Measurements from ENCODE around the gene DSC2. TPM values are rescaled to one million over a fixed set of nuclear protein-coding genes. Genes with fewer than 3 reads are reported as not detected.

DSC2 gene
- polyA plus RNA-seq, 1 donor: 65.2 TPM

- H3K4me1 ChIP-seq (ENCODE audit: control insufficient read depth, insufficient read depth, low read length): no peaks in the 10 kb centered on the region
- no CpG with 5 or more reads among the region's 1 CpG for WGBS (ENCODE audit: insufficient coverage, low lambda C conversion rate)
- H3K36me3 ChIP-seq (ENCODE audit: control insufficient read depth, insufficient read depth, low read length): peaks cover 27% of the 10 kb centered on the region
- H3K27me3 ChIP-seq (ENCODE audit: control insufficient read depth, insufficient read depth, low read length): no peaks in the 10 kb centered on the region
- H3K27ac ChIP-seq (ENCODE audit: low read length): no peak overlapping the region
- H3K9me3 ChIP-seq (ENCODE audit: control insufficient read depth, low read depth, low read length): no peaks in the 10 kb centered on the region
- no peak overlapping the region for H3K4me3 ChIP-seq (ENCODE audit: low read length)
- no peak for DNase-seq
Observed at GRCh38 chr18:31066266-31066665, 36.0 kb downstream of the DSC2 start.

- H3K36me3 ChIP-seq (ENCODE audit: control insufficient read depth, insufficient read depth, low read length): peaks cover 22% of the 10 kb centered on the region
- no peak overlapping the region for H3K4me3 ChIP-seq (ENCODE audit: low read length)
- no peak overlapping the region for H3K27ac ChIP-seq (ENCODE audit: low read length)
- H3K9me3 ChIP-seq (ENCODE audit: control insufficient read depth, low read depth, low read length): no peaks in the 10 kb centered on the region
- H3K4me1 ChIP-seq (ENCODE audit: control insufficient read depth, insufficient read depth, low read length): no peaks in the 10 kb centered on the region
- H3K27me3 ChIP-seq (ENCODE audit: control insufficient read depth, insufficient read depth, low read length): no peaks in the 10 kb centered on the region
- no peak for DNase-seq
- 94% methylated on average over 3 of the region's 6 CpGs for WGBS (ENCODE audit: insufficient coverage, low lambda C conversion rate)
Observed at GRCh38 chr18:31065036-31065773, 37.0 kb downstream of the DSC2 start.

GRCh38 chr18:31064130-31064529 lies 38.1 kb downstream of the DSC2 start:
- 100% methylated on average over 1 of the region's 1 CpG for WGBS (ENCODE audit: insufficient coverage, low lambda C conversion rate)
- Histone ChIP-seq H3K36me3 (ENCODE audit: control insufficient read depth, insufficient read depth, low read length) (peaks cover 16% of the 10 kb centered on the region), H3K27me3 (ENCODE audit: control insufficient read depth, insufficient read depth, low read length) (no peaks in the 10 kb centered on the region), H3K9me3 (ENCODE audit: control insufficient read depth, low read depth, low read length) (no peaks in the 10 kb centered on the region), H3K27ac (ENCODE audit: low read length) (no peak overlapping the region), H3K4me1 (ENCODE audit: control insufficient read depth, insufficient read depth, low read length) (no peaks in the 10 kb centered on the region), H3K4me3 (ENCODE audit: low read length) (no peak overlapping the region)
- no peak for DNase-seq

DNA sequence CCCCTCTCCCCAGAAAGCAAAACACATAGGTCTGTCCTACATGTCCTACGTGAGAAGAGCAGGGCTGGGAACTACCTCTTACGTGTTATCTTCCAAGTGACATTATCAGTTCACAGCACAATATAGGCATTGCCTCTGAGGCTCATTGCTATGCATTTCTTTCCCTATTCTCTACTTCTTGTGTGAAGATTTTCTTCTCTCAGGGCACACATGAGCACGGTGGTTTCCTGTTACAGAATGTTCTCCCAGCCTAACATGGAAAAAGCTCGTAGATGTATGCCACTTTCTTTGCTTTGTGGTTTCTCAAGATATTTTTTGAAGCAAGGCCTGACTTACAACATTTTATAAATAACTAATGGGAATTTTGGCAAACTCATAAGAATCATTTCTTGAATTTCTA lies 40.3 kb downstream of the DSC2 start:
- DNase-seq: no peak
- WGBS (ENCODE audit: insufficient coverage, low lambda C conversion rate): no CpG with 5 or more reads among the region's 4 CpGs
- Histone ChIP-seq H3K36me3 (ENCODE audit: control insufficient read depth, insufficient read depth, low read length) (peaks cover 7% of the 10 kb centered on the region), H3K4me3 (ENCODE audit: low read length) (no peak overlapping the region), H3K27me3 (ENCODE audit: control insufficient read depth, insufficient read depth, low read length) (no peaks in the 10 kb centered on the region), H3K9me3 (ENCODE audit: control insufficient read depth, low read depth, low read length) (no peaks in the 10 kb centered on the region), H3K4me1 (ENCODE audit: control insufficient read depth, insufficient read depth, low read length) (no peaks in the 10 kb centered on the region), H3K27ac (ENCODE audit: low read length) (no peak overlapping the region)

GRCh38 chr18:31058897-31059296 lies 43.3 kb downstream of the DSC2 start:
- Histone ChIP-seq H3K27me3 (ENCODE audit: control insufficient read depth, insufficient read depth, low read length) (no peaks in the 10 kb centered on the region), H3K27ac (ENCODE audit: low read length) (no peak overlapping the region), H3K36me3 (ENCODE audit: control insufficient read depth, insufficient read depth, low read length) (no peaks in the 10 kb centered on the region), H3K4me1 (ENCODE audit: control insufficient read depth, insufficient read depth, low read length) (no peaks in the 10 kb centered on the region), H3K9me3 (ENCODE audit: control insufficient read depth, low read depth, low read length) (no peaks in the 10 kb centered on the region), H3K4me3 (ENCODE audit: low read length) (no peak overlapping the region)
- 60% methylated on average over 1 of the region's 3 CpGs for WGBS (ENCODE audit: insufficient coverage, low lambda C conversion rate)
- peak in 1 of 2 donors; percentile 32 for DNase-seq

- no peaks in the 10 kb centered on the region for H3K4me1 ChIP-seq (ENCODE audit: control insufficient read depth, insufficient read depth, low read length)
- H3K27me3 ChIP-seq (ENCODE audit: control insufficient read depth, insufficient read depth, low read length): no peaks in the 10 kb centered on the region
- H3K9me3 ChIP-seq (ENCODE audit: control insufficient read depth, low read depth, low read length): no peaks in the 10 kb centered on the region
- no peak overlapping the region for H3K27ac ChIP-seq (ENCODE audit: low read length)
- no peak for DNase-seq
- H3K36me3 ChIP-seq (ENCODE audit: control insufficient read depth, insufficient read depth, low read length): no peaks in the 10 kb centered on the region
- H3K4me3 ChIP-seq (ENCODE audit: low read length): no peak overlapping the region
- WGBS (ENCODE audit: insufficient coverage, low lambda C conversion rate): no CpG with 5 or more reads among the region's 4 CpGs
Observed at GRCh38 chr18:31057917-31058316, 44.3 kb downstream of the DSC2 start.

GRCh38 chr18:31057051-31057450 lies 45.2 kb downstream of the DSC2 start:
- Histone ChIP-seq H3K27me3 (ENCODE audit: control insufficient read depth, insufficient read depth, low read length) (no peaks in the 10 kb centered on the region), H3K4me3 (ENCODE audit: low read length) (no peak overlapping the region), H3K36me3 (ENCODE audit: control insufficient read depth, insufficient read depth, low read length) (no peaks in the 10 kb centered on the region), H3K27ac (ENCODE audit: low read length) (no peak overlapping the region), H3K4me1 (ENCODE audit: control insufficient read depth, insufficient read depth, low read length) (no peaks in the 10 kb centered on the region), H3K9me3 (ENCODE audit: control insufficient read depth, low read depth, low read length) (no peaks in the 10 kb centered on the region)
- WGBS (ENCODE audit: insufficient coverage, low lambda C conversion rate): 74% methylated on average over 4 of the region's 5 CpGs
- DNase-seq: no peak

DNA sequence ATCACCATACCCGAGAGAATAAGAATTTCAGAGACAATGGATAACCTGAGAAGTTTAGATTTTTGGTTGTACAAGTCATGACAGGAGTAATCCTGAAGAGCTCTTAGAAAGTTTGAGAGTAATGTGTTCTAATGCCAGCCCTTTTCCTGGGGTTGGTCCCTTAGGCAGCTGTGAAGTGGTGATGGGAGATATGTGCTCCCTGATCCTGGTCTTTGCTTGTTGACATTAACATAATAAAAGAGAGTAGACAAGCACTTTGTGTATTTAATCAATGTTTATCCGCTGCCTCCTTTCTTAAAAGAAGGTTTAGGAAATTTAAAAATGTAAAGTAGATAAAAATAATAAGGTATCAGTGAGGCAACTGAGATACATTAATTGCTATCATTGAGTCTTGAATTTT lies 45.9 kb downstream of the DSC2 start:
- H3K4me3 ChIP-seq (ENCODE audit: low read length): no peak overlapping the region
- no peaks in the 10 kb centered on the region for H3K4me1 ChIP-seq (ENCODE audit: control insufficient read depth, insufficient read depth, low read length)
- no peaks in the 10 kb centered on the region for H3K36me3 ChIP-seq (ENCODE audit: control insufficient read depth, insufficient read depth, low read length)
- H3K27me3 ChIP-seq (ENCODE audit: control insufficient read depth, insufficient read depth, low read length): no peaks in the 10 kb centered on the region
- DNase-seq: no peak
- no peak overlapping the region for H3K27ac ChIP-seq (ENCODE audit: low read length)
- 86% methylated on average over 1 of the region's 2 CpGs for WGBS (ENCODE audit: insufficient coverage, low lambda C conversion rate)
- no peaks in the 10 kb centered on the region for H3K9me3 ChIP-seq (ENCODE audit: control insufficient read depth, low read depth, low read length)

DNA sequence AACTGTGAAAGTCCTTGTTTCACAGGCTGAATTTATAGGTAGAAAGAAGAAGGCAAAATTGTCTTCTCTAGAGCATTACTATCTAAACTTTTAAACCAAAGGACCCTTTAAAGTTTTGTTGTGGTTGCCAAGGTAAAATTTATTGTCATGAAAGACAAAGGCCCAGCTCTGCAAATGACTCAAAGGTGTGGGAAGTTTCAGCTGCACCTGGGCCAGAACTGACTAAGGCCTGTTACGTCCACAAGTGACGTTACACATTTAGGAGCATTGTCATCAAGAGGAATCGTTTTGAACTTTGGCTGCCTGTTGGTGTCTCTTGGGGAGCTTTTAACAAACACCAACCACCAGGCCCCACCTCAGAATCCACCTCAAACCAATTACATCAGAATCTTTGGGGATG lies 51.6 kb downstream of the DSC2 start:
- Histone ChIP-seq H3K4me1 (ENCODE audit: control insufficient read depth, insufficient read depth, low read length) (no peaks in the 10 kb centered on the region), H3K36me3 (ENCODE audit: control insufficient read depth, insufficient read depth, low read length) (no peaks in the 10 kb centered on the region), H3K27me3 (ENCODE audit: control insufficient read depth, insufficient read depth, low read length) (peaks cover 2% of the 10 kb centered on the region), H3K4me3 (ENCODE audit: low read length) (no peak overlapping the region), H3K27ac (ENCODE audit: low read length) (no peak overlapping the region), H3K9me3 (ENCODE audit: control insufficient read depth, low read depth, low read length) (no peaks in the 10 kb centered on the region)
- DNase-seq: no peak
- WGBS (ENCODE audit: insufficient coverage, low lambda C conversion rate): no CpG with 5 or more reads among the region's 3 CpGs

DNA sequence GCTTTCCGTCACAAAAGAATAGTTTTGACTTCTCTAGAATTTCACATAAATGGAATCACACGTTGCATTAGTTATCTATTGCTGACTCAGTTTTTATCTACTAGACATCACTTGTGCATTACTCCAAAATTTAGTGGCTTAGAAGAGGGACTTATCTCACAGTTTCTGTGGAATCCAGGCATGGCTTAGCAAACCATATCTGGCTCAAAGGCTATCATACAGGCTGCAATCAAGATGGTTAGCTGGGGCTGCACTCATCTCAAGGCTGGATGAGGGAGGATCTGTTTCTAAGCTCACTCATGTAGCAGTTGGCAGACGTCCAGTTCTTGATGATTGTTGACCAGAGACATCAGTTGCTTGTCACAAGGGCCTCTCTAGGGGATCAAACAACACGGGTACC lies 53.0 kb downstream of the DSC2 start:
- no peaks in the 10 kb centered on the region for H3K4me1 ChIP-seq (ENCODE audit: control insufficient read depth, insufficient read depth, low read length)
- peak in 1 of 2 donors; percentile 43 for DNase-seq
- peaks cover 8% of the 10 kb centered on the region for H3K27me3 ChIP-seq (ENCODE audit: control insufficient read depth, insufficient read depth, low read length)
- H3K4me3 ChIP-seq (ENCODE audit: low read length): no peak overlapping the region
- no peaks in the 10 kb centered on the region for H3K9me3 ChIP-seq (ENCODE audit: control insufficient read depth, low read depth, low read length)
- H3K27ac ChIP-seq (ENCODE audit: low read length): no peak overlapping the region
- H3K36me3 ChIP-seq (ENCODE audit: control insufficient read depth, insufficient read depth, low read length): no peaks in the 10 kb centered on the region
- WGBS (ENCODE audit: insufficient coverage, low lambda C conversion rate): no CpG with 5 or more reads among the region's 4 CpGs

GRCh38 chr18:31048216-31048615 lies 54.0 kb downstream of the DSC2 start:
- Histone ChIP-seq H3K4me3 (ENCODE audit: low read length) (no peak overlapping the region), H3K36me3 (ENCODE audit: control insufficient read depth, insufficient read depth, low read length) (no peaks in the 10 kb centered on the region), H3K9me3 (ENCODE audit: control insufficient read depth, low read depth, low read length) (no peaks in the 10 kb centered on the region), H3K27me3 (ENCODE audit: control insufficient read depth, insufficient read depth, low read length) (peaks cover 17% of the 10 kb centered on the region), H3K27ac (ENCODE audit: low read length) (no peak overlapping the region), H3K4me1 (ENCODE audit: control insufficient read depth, insufficient read depth, low read length) (no peaks in the 10 kb centered on the region)
- WGBS (ENCODE audit: insufficient coverage, low lambda C conversion rate): 80% methylated on average over 1 of the region's 2 CpGs
- DNase-seq: no peak

Data from large intestine (tissue), 3 donors.